Left forelimb (tissue), 1 donor: ENCODE results near the gene MFSD12.
A peak's percentile ranks its signal among the peaks of the same experiment; 100 is the strongest.

ENCODE experiments used
- DNase-seq: peaks from one replicate; pipeline ENCODE4 v3.0.0-alpha.2; 2018; ENCODE audit warnings: low spot score

Gene MFSD12

DNA sequence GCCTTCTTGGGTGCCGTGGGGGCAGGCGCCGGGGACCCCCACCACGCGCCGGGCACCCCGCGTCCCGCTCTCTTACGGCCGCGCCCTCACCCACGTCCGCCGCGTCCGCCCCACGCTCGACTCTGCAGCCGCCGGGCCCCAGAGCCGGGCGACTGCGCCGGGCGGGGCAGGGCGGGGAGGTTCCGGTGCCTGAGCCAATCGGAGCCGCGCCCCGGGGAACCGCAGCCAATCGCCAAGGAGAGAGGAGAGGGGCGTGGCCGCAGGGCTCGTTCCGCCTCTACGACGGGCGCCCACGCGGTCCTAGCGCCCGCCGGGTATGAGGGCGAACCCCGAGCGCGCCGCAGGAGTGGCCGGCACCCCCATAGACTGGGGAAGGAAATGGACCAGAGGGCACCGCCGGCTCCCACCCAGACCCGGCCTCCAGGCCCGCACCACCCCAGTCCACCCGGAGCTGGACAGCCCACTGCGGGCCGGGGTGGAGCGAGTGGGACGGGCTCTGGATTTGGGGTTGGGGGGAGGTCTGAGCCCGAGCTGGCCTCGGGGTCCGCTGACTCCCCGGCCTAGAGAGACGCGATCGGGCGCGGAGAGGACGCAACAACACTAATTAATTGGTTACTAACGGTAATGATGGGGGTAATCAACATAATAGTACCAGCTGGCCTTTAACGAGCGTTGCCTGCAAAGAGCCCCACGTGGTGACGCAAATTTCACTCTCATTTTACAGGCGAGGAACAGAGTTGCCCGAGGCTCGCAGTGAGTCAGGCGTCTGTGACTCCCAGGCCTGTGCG is at the start of gene MFSD12:
TSS of gene MFSD12 (minus strand) at position 126 of the 788 bp plus-strand sequence. CDS start 183 bp downstream, outside the sequence.
- peak; percentile 96 for DNase-seq

DNA sequence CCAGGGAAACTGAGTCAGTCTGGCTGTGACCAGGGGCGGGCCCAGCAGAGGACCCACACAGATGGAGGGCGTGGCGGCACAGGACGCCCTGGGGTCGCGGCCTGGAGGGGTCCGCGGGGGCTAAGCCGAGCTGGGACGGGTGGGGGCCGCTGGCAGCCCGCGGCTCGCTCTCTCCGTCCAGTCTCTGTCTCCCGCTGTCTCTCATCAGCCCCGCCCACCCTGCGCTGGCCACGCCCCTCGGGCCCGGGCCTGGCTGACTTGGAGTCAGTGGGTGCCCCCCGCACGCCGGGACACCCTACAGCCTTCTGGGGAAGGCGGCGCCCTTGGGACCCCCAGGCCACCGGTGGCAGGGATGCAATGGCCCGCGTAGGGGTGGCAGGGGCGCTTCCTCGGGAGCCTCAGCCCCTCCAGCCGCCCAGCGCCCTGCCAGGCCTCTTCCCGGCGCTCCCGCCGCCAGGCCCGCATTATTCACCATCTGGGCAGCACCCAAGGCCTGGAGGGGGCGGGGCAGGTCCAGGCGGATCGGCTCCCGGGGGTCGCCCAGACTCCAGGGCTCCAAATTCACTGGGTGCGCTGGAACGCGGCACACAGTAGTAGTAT is 49.4 kb upstream of the MFSD12 start, which contains the start of gene TBXA2R:
TSS of gene TBXA2R (minus strand) at position 186 of the 600 bp plus-strand sequence. CDS start 6,241 bp downstream, outside the sequence.
- no peak for DNase-seq

DNA sequence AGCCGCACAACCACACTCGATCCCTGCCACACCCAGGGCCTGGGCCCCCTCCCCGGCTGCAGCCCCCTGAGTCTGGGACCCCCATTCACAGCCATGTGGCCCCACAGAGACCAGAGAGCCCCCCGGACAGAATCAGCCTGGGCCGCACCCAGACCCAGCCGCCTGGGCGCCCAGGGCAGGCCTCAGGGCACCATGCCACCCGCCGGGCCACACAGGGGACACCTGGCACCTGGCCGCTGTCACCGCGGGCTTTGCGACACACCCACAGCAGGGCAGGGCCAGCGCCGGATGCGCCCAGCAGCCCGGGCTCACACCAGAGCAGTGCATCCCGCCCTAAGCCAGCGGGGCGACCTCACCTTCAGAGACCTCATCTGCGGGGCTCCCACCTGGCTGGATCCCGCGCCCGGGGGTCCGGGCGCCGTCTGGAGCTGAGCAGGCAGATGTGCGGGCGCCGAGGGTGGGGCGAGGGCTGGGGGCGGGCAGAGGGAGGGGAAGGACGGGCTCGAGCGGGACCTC is 48.8 kb upstream of the MFSD12 start:
- no peak for DNase-seq

DNA sequence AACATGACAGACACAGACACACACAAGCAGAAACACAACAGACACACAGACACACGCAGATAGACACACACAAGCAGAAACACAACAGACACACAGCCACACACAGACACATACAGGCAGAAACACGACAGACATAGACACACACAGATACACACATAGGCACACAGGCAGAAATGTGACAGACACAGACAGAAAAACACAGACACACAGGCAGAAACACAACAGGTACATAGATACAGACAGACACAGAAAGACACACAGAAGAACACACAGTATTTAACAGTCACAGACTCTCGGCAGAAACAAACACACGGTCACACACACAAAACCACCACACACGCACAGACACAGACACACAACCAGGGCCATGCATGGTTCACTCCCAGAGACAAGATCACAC is 48.4 kb upstream of the MFSD12 start:
- DNase-seq = no peak

DNA sequence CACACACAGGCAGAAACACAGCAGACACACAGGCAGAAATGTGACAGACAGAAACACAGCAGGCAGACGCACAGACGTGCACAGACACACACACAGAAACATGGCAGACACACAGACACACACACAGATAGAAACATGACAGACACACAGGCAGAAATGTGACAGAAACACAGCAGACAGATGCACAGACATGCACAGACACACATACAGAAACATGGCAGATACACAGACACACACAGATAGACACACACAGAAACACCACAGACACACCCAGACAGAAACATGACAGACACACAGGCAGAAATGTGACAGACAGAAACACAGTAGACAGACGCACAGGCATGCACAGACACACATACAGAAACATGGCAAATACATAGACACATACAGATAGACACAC is 48.0 kb upstream of the MFSD12 start:
- no peak for DNase-seq

DNA sequence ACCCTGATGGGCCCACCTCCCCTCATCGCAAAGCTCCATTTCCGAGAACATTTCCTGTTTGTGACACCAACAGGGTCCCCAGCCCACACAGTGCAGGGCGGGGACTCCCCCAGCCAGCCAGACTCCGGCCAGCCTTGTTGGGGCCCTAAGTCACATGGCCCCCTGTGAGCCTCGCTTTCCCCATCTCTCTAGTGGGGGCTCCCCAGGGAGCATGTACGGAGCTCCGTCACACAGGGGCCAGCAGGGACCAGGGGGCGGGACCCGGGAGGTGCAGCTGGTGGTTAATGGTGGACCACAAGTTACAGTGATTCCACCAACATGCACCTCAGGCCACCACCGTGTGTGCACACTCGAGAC is 47.6 kb upstream of the MFSD12 start:
- DNase-seq = no peak

DNA sequence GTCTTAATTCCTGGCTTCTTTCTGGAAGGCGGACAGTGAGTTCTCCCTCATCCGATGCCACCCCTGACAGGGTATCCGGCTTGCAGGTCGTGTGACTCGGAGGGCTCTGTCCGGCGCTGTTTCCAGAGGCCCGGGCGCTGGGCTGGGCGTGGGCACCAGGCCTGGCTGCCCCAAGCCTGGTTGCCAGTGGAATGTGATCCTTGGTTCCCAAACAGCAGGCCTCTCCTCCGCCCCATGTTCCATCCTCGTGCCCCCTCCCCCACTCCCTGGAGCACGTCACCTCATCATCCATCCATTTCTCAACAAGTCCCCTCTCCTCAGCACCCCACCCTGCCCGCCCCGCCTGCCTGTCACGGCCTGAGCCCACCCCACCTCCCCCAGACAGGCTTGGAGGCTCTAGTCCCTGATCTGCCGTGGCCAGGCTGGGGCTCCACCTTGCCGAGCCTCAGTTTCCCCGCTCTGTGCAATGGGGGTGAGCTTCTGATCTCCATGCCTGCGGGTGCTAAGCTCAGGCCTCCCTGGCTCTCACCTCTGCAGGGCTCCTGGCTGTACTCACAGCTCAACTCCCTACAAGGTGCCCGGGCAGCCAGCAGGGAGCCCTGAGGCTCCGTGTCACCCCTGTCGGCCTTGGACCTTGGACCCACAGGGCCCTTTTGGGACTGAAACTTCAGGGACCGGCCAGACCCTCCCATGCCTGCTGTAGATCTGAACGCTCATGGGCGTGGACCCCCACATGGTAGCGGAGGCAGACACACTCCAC is 47.0 kb upstream of the MFSD12 start:
- no peak for DNase-seq

DNA sequence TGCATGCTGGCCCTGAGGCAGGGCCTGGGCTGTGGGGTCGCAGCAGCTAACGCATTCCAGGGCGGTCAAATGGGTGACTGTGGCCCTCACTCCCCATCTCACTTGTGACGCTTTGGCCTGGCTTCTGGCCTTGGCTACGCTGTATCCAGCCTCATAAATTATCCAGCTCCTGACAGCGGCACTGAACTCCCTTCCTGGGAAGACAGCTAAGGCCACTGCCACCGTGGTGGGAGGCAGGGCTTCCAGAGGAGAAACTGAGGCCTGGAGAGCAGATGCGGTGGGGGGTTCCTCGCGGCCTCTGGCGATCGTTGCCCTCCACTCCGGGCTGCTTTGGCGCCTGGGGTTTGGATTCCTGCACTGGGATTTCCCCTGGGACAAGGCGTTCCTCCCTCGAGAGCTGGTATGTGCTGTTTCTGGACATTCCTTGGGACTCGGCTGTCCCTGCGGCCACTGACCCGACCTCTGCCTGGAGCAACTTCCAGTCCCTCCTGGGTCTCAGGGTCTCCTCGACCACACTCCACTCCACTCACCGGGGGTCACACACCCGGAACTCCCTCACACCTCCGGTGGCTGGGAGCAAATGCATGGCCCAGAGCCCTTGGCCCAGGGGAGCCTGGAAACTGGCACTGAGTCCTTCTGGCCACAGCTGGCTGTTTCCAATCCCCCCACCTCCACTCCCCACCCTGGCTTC is 45.9 kb upstream of the MFSD12 start:
- DNase-seq = no peak

DNA sequence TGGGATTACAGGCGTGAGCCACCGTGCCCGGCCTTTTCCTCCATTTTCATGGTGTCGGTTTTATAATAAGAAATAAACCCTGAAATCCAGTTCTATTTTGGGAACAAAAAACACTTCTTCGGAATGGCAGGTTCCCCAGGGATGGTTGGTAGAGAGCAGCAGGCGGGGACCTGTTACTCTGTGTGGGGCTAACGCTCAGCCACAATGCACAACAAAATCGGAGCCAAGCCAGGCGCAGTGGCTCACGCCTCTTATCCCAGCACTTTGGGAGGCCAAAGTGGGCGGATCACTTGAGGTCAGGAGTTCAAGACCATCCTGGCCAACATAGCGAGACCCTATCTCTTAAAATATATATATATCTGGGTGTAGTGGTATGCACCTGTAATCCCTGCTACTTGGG is 43.6 kb upstream of the MFSD12 start:
- DNase-seq = no peak

DNA sequence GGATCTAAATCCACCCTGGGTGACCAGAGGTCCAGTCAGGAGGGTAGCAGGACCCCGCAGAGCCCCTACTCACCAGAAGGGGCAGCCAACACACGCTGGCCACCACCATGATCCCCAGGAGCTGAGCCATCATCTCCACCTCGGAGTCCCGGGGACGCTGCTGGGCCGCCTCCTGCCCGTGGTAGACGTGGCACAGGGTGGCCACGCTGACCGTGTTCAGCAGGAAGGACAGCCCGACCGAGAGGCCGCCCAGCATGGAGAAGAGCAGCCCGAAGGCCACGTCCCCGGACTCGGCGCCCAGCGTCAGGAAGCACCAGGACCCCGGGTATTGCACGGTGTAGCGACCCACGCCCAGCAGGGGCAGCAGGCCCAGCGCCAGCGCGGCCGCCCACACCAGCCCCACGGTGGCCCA is 42.4 kb upstream of the MFSD12 start:
- DNase-seq = no peak

DNA sequence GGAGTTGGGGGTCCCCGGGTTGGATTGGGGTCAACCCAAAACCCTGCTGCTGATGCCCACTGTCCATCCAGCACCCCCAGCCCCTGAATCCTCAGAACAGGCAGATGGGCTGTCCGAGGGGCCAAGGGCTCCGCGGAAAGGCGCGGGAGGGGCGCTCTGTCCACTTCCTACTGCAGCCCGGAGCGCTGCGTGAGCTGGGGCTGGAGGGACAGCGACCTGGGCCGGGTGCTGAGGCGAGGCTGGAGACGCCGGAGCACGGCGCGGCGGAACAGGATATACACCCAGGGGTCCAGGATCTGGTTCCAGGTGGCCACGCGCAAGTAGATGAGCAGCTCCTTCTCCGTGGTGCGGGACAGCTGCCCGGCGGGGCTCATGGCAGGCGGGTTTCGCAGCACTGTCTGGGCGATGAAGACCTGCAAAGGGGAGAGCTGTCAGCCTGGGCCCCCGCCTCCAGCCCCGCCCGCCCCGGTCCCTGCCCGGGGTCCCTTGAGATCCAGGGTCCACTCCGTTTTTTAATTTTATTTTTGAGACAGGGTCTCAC is 38.2 kb upstream of the MFSD12 start:
- no peak for DNase-seq

DNA sequence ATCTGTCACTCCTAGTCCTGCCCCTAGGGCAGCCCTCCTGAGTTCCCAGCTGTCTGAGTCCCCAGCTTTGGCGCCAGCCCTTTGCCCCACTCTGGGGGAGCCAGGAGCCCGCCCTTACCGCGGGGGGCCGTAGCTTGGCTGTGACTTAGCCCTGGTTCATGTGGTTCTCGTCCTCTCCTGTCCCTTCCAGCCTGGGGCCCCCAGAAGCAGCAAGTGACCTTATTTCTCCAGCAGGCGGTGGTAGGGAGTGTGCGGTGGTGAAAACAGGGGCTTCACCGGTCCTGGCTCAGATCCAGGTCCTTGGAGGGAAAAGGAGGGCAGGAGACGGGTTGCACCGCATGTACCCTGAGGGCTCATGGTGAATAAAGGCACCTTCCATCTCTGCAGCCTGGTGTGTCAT is 35.8 kb upstream of the MFSD12 start:
- no peak for DNase-seq

DNA sequence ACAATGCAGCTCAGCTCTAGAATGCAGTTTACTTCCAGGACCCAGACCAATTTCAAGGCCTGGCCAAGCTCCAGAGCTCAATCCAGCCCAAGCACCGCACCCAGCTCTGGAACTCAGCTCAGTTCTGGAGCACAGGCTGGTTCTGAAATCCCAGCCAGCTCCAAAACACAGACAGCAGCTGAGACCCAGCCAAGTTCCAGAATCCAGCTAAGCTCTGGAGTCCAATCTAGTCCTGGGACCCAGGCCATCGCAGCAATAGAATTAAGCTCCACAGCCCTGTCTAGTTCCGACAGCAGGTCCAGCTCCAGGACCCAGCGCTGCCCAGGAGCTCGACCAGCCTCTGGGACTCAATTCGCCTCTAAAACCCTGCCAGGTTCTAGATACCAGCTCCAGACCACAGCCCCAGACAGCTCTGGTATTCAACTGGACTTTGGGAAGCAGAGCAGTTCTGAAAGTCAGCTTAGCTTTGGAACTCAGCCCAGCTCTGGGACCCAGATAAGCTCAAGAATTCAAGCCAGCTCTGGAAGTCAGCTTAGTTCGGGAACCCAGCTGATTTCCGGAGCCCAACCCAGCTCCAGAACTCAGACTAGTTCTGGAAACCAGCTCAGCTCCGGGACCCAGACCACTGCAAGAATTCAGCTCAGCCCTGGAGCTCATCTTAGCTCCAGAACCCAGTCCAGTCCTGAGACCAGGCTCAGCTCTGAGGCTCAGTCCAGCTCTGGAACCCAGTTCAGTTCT is 34.7 kb upstream of the MFSD12 start:
- DNase-seq = no peak

DNA sequence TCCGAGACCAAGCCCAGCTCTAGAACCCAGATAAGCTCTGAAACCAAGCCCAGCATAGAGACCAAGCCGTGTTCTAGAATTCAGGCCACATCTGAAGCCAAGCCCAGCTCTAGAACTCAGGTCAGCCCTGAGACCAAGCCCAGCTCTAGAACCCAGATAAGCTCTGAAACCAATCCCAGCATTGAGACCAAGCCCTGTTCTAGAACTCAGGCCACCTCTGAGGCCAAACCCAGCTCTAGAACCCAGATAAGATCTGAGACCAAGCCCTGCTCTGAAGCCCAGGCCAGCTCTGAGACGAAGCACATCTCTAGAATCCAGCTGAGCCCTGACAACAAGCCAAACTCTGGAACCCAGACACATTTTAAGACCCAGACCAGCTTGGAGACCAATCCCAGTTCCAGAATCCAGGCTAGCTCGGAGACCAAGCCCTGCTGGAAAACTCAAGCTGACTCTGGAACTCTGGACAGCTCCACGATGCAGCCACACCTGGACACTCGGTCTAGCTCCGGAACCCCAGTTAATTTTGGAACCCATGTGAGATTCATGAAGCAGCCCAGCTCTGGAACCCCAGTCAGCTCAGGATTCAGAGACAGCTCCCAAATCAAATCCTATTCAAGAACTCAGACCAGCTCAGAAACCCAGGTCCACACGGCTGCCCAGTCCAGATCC is 33.7 kb upstream of the MFSD12 start:
- DNase-seq = no peak

DNA sequence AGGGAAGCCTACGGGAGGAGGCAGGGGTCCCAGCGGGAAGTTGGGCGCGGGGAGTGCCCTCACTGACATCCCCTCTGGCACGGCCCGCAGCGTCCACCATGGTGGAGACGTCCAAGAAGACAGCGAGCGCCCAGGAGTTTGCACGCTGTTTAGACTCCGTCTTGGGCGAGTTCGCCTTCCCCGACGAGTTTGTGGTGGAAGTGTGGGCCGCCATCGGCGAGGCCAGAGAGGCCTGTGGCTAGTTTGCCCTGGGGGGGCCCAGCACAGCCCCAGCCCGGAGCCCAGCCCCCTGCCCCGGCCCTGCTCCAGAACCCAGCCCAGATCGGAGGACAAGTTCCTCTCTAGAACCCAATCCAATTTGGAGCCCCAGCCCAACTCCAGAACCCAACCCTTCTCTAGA is 32.6 kb upstream of the MFSD12 start:
- DNase-seq = no peak

DNA sequence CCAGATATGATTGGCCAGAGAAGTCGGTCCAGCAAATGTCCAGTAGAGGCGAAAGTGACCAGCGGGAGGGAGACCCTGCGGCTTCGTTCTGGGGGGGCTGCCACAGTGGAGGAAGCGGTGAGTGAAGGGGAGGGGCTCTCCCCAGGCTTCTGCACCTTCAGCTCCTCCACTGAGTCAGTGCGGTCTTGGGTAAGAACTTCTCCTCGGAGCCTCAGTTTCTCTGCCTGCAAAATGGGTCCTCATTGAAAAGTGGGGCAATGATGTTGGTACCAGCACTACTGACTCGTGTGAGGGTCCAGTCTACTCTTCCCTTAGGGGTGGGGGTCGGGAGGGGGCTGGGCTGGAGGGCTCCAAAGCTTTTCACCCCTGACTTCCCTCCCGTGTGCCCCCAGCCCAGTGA is 32.1 kb upstream of the MFSD12 start:
- no peak for DNase-seq

DNA sequence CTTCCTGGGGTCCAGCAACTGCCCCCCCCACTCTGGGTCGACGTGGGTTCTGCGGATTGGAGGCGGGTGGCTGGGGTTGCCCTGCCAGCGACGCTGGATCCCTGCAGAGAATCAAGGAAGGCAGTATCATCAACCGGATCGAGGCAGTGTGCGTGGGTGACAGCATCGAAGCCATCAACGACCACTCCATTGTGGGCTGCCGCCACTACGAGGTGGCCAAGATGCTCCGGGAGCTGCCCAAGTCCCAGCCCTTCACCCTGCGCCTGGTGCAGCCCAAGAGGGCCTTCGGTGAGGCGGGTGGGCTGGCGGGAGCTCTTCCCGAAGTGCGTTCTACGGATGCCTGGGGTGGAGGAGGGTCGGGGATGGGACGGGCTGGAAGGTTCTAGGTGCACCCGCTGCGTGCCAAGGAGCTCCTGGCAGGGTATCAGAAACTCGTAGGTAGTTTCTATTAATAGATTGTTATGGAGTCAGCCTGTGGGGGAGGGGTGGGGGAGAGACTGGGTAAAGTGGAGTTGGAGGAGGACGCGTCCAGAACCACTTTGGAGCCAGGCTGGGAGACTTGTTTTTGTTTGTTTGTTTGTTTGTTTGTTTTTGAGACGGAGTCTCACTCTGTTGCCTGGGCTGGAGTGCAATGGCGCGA is 29.4 kb upstream of the MFSD12 start:
- DNase-seq = no peak

DNA sequence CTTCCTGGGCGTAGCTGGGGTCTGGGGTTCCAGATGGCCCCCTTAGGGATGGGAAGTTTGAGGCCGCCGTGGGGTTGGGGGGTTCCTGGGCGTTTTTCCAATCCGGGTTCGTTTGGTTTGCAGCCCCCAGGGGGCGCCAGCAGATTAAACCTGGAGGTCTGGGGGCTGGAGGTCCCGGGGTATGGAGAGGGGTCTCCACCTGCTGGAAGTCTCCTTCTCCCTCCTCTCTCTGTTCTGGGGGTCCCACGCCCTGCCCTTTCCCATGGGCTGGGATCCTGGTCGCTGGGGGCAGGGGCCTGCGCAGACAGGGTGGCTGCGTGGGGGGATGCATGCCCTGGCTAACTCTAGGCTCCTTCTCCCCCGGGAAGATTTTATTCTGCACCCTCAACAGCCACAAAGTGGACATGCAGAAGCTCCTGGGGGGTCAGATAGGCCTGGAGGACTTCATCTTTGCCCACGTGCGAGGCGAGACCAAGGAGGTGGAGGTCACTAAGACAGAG is 28.8 kb upstream of the MFSD12 start:
- no peak for DNase-seq

DNA sequence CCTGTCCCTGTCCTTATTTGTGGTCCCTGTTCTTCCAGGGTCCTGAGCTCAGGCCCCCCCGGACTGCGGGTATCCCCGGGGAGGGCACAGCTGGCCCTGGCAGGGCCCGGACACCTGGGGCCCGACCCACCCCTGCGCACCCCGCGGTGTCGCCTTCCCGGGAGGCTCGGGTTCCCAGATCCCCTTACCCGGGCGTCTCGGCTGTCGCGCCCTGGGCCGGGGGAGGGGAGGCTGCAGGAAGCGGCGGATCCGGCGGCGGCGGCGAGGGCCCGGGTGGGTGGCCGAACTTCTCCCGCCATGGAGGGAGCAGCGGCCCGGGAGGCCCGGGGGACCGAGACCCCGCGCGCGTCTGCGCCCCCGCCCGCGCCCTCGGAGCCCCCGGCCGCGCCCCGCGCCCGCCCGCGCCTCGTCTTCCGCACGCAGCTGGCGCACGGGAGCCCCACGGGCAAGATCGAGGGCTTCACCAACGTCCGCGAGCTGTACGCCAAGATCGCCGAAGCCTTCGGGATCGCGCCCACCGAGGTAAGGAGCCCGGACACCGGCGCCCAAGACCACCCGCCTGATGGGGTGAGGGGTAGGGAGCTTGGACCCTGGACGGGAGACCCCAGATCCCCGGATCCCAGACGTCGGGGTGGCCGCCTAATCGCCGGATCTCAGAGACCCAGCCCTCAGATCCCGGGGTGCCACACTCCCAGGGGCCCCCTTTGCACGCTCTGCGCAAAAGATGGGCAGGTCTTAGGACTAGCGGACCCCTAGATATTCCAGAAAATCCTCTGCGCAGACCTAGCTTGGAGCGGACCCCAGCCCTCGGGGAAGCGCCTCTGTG is 28.1 kb upstream of the MFSD12 start, which contains the start of gene GIPC3:
TSS of gene GIPC3 (plus strand) at position 178 of the 826 bp plus-strand sequence. CDS start at position 298, 120 bp downstream.
- no peak for DNase-seq
